ENCODE data around the gene WIPI1.

WIPI1 gene

DNA sequence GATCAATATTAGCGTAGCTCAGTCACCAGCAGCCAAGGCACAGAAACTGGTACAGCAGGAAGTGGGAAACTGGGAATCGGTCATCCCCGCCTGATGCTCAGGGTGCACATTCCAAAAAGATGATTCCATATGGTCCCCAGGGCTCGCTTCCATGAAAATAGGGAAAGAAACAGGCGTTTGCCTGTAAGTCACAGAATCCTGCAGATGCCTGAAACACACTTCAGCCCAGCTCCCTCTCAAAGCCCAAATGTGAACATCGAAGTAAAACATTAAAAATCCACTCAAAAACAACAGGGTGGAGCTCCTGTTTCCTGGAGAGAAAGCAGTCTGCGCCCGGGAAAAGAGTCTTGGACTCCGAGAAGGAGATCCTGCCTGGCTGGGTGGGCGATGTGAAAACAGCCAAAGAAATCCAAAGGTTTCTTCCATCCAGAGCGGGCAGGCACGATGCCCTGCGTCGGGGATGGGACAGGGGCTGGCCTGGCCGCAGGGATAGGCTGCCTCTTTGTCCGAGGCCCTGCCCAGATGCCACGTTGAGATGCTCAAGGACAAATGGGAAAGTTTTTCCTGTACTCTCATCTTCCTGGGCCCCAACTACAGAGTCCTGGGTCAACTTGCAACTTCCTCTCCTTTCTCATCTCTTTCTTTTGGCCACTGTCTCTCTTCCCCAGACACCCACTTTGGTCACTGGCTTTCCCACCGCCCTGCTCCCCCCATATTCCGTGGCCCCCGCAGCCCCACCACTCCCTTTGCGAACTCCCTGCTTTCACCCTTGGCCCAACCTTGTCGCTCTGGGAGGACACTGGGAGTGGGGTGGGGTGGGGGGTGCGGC lies 743 bp downstream of the WIPI1 start:
- H3K4me3 ChIP-seq (ENCODE audit: low read length) = peak overlapping the region; percentile 70
- TF ChIP-seq ZNF274 (IDR thresholded peaks at IDR 0.05; ENCODE audit: low read depth, low read length) = no peak

DNA sequence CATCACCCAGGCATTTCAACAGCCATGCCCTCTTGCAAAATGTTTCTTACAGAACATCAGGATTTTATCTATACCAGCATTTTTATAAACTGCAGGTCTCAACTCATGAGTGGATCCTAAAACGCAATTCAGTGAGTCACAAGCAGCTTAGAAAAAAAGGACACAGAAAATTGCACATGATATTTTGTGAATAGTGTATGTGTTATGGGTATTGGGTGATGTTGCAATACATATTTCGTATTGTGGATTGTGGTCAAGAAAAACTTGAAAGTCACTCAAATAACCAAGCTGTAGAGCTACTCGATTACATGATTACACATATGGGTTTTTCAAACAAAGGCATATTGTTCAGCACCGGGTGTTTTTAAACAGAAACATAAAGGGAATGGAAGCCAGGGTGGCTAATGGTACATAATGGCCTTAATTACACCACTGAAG lies 1.4 kb downstream of the WIPI1 start:
- H3K4me3 ChIP-seq (ENCODE audit: low read length) = peak overlapping the region; percentile 70; the same call in 1 of the 2 replicates
- TF ChIP-seq ZNF274 (IDR thresholded peaks at IDR 0.05; ENCODE audit: low read depth, low read length) = no peak

DNA sequence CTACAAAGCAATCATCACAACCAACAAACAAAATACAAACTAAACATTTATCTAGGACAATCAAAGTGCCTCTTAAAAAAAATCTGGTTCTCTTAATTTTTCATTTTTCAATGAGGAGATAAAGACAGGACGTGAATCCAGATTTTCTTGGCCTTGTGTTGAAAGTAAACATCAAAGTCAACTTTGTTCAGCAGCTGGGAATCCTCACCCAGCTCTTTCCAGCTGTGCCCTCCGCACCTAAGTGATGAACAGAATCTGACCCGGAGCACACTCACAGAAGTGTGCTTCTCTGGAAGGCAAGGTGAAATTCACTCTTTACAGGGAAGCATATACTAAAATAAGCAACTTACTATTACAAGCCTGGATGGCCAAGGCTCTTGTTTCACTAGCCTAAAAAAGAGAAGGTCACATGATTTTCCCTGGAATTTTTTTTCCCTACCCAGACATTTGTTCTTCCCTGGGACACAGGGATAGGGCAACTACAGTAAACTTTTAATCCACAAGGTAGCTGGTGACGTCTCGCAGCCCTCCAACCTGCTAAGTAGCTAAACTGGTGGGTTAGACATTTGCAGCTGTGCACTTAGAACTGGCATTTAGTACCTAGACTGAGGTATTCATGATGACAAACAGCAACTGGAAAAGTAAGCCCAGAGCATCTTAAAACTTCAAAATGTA lies 3.2 kb downstream of the WIPI1 start:
- no peak for TF ChIP-seq ZNF274 (IDR thresholded peaks at IDR 0.05; ENCODE audit: low read depth, low read length)
- no peak overlapping the region for H3K4me3 ChIP-seq (ENCODE audit: low read length)

DNA sequence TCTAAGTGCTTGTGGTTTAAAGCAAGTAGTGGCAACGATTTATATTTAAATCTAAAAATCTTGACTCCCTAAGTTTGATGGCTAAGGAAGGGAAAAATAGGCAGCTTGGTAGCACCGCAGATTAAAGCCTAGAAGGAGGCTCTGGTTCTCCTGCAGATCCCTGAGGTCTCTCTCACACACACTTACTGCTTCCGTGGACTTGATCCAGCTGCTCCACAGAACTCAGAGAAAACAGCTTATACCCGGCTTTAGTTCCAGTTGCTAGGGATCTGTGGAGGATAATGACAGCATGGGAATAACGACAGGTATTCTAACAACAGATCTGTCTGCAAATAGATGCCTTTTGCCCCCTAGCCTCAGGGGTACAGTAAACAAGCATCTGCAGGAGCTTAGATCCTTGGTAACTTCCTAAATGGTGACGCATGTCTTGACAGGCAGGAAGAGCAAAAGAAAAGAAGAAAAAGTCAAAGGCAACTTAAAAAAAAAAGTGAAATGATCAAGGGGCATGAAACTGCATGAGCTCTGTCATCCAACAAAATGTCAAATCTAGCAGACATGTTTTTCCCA lies 4.5 kb downstream of the WIPI1 start:
- no peak overlapping the region for H3K4me3 ChIP-seq (ENCODE audit: low read length)
- TF ChIP-seq ZNF274 (IDR thresholded peaks at IDR 0.05; ENCODE audit: low read depth, low read length) = no peak

DNA sequence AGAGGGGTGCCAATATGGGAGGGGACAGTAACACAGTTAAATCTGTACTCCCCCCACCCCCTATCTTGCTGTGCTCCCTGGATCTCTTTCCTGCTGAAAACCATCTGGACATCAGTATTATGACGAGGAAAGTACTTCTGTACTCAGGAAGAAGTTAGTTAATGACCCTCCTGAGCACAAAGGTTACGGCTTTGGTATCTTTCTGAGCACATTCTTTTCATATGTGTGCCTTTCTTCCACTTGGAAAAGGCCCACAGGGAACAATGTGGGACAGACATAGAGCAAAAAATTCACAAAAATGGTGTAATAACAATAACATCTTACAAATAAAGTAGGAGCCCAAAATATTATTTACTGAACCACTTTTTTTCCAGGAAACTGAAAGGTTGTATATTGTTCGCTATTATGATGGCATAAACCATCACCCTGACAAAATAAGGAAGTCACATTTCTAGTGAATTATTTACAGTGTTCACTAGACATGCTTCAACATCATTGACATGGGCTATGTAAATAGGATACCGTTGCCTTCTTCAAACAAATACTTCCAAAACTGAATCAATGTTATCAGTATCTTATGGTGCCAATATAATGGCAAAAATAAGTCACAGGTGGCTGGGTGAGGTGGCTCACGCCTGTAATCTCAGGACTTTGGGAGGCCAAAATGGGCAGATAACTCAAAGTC lies 5.5 kb downstream of the WIPI1 start:
- no peak for TF ChIP-seq ZNF274 (IDR thresholded peaks at IDR 0.05; ENCODE audit: low read depth, low read length)
- no peak overlapping the region for H3K4me3 ChIP-seq (ENCODE audit: low read length)

DNA sequence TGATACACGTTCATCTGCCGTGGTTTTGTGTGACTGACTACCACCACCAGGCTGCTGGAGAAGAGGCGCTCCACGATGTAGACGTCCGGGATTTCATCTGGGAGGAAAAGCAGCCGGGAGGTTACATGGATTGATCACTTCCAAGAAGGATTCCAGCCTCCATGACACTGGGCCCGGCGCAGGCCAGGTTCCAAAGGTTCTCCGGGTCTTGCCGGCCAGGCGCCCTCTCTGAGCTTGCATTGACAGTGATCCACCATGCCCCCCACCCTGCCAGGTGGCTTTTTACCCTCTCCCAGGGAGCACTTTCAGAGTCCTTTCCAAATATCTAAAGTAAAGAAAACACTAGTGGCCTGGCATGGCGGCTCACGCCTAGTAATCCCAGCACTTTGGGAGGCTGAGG lies 6.5 kb downstream of the WIPI1 start:
- TF ChIP-seq ZNF274 (IDR thresholded peaks at IDR 0.05; ENCODE audit: low read depth, low read length) = no peak
- no peak overlapping the region for H3K4me3 ChIP-seq (ENCODE audit: low read length)

DNA sequence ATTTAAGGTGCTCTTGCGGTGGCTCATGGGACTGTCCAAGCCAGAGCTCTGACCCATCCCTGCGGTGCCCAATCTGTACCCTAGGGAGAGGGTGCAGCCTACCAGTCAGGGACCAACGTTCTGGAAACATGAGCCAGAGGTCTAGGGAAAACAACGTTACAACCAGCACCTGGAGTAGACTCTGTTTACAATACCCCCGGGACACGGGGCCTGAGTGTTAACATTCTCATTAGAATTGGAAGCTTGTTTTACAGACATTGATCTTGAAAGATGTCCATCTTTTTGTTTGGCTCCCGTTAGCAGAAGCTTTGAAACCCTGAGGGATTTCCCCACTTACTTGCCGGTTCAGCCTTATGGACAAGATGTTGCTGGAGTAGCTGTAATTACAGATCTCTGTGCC lies 6.9 kb downstream of the WIPI1 start:
- no peak overlapping the region for H3K4me3 ChIP-seq (ENCODE audit: low read length)
- no peak for TF ChIP-seq ZNF274 (IDR thresholded peaks at IDR 0.05; ENCODE audit: low read depth, low read length)

DNA sequence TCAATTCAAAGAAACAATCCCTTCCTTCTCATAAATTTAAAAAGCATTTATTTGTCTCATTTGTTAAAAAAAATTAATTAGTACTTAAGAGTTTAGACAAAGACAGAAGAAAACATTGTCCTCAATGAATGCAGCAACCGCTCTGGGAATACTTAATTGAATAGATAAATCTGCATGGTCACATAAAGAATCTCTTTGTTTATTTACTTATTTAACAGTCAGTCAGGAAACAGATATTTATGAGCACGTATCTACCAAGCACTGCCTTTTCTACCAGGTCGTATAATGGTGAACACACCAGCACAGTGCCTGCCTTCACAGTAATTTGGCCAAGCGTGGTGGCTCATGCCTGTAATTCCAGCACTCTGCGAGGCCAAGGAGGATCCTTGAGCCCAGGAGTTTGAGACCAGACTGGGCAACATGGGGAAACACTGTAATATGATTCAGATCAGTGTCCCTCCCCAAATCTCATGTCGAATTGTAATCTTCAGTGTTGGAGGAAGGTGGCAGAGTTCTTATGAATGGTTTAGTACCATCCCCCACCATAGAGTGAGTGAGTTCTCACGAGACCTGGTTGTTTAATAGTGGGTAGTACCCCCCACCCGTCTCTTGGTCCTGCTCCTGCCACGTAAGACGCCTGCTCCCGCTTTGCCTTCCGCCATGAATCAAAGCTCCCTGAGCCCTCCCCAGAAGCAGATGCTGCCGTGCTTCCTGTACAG lies 8.1 kb downstream of the WIPI1 start:
- H3K4me3 ChIP-seq (ENCODE audit: low read length) = no peak overlapping the region
- no peak for TF ChIP-seq ZNF274 (IDR thresholded peaks at IDR 0.05; ENCODE audit: low read depth, low read length)

DNA sequence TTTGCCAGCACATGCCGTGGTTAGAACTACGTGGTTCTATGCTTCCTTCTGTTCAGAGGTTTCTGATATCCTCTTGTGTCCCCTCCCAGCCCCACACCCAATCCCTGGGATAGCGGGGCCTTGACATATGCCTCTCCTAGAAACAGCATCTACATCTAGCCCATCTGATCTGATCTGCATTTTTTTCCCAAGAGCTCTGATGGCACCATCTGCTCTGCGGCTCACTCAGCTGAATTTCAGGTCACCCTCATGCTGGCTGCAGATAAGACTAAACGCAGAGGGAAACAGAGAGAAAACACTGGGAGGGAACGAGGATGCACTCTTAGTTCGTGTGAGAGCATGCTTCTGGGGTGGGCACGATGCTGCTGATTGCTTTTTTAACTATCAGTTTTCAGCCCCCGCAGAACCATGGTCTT lies 10.7 kb downstream of the WIPI1 start:
- no peak for TF ChIP-seq ZNF274 (IDR thresholded peaks at IDR 0.05; ENCODE audit: low read depth, low read length)
- H3K4me3 ChIP-seq (ENCODE audit: low read length) = no peak overlapping the region

DNA sequence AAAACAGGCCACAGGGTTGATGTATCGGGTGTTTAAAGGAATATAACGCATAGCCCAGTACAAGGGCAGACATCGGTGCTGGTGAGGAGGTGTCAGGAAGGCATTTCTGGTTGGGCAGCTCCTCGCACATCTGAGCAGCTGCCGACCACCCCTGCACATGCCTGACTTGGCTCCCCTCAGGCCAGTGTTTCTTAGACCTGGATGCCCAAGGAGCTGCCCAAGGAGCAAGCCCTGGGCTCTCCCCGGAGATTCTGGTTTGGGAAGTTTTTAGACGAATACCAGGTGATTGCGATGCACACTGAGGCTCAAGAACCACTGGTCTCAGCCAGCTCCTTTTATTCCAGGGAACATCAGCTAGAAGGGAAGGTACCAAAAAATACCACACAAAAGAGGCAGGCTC lies 11.6 kb downstream of the WIPI1 start:
- H3K4me3 ChIP-seq (ENCODE audit: low read length) = no peak overlapping the region
- no peak for TF ChIP-seq ZNF274 (IDR thresholded peaks at IDR 0.05; ENCODE audit: low read depth, low read length)

DNA sequence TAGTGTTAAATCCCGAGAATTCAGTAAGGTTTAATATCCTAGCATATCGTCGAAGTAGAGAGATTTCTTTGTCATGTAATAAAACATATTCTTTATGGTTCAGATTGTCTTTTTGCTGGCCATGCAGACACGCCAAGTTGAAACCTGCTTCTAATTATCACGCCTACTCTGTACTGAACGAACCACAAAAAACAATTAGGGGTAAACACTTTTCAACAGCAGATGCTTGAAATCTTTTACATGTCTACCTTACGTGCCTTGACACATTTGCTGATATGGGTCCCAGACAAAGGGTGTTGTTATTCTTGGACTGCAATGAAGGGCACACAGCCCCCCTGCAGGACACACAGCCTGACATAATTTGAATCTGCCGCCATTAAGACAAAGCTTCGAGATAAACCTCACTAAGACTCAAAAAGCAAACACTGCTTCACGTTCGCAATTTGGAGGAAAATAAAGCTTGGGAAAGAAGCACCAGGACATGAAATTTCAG lies 13.3 kb downstream of the WIPI1 start:
- no peak overlapping the region for H3K4me3 ChIP-seq (ENCODE audit: low read length)
- no peak for TF ChIP-seq ZNF274 (IDR thresholded peaks at IDR 0.05; ENCODE audit: low read depth, low read length)

DNA sequence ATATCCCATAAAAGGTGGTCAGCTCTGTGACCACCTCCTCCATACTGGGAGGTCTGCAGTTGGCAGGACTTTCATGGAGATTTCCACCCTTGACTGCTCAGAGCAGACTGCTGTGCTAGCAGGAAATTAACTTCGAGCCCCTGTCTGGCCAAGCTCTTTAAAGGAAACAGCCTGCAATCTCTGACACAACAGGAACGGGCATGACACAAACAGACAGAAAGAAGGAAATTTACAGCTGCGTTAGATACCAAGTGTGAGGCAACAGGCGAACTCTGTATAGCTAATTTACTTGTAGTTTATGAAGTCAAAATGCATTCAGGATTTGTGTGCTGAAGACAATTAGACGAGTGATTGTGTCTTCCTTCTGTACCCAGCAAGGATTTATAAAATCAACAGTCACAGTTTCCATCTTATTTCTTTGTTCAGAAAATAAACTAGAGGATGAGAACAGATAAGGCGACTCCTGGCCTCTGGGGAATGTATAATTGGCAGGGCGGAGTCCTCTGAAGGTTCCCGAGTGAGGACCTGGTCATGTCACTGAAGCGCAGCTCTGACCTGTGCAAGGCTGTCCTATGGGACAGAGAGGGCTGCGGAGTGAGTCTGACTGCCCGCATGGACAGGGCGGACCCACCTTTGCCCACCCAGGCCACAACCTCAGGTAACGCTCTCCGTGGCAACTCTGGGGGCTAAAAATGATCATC lies 16.1 kb downstream of the WIPI1 start:
- no peak for TF ChIP-seq ZNF274 (IDR thresholded peaks at IDR 0.05; ENCODE audit: low read depth, low read length)
- no peak overlapping the region for H3K4me3 ChIP-seq (ENCODE audit: low read length)

DNA sequence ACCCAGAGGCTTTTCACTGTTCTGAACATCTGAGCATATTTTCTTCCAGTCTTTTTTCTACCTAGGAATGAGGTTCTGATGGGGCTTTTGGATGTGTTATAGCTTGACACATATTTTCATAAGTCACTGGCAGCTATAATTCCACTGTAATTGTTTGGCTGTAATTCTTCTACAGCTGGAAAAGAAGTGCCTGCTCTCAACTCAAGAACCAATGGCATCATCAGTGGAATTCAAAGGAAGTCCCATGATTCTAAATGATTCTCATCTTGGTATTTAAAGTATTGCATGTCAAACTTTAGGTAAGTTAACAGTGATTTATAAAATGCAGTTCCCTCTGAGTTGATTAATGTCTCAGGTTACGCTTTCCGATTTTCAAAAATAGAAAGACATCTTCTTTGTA lies 16.8 kb downstream of the WIPI1 start:
- no peak for TF ChIP-seq ZNF274 (IDR thresholded peaks at IDR 0.05; ENCODE audit: low read depth, low read length)
- no peak overlapping the region for H3K4me3 ChIP-seq (ENCODE audit: low read length)

Data from GM08714 (cell line).